Astrocyte of the cerebellum (primary cell): Measurements from ENCODE around the gene GPR35.
"Not testable (repeated sequence)": the region's sequence is repeated elsewhere in the genome, so short reads cannot be mapped to it uniquely, and the experiment has no call there.

Experiments used
- DNase-seq: peaks from one replicate; pipeline ENCODE4 v3.0.0-alpha.2; 2011; ENCODE audit warnings: low read depth
- H3K4me3 ChIP-seq: 2 replicates; pipeline ENCODE4 v1.5.1; 2011; ENCODE audit warnings: mild to moderate bottlenecking, low read depth, low read length, moderate library complexity
- CTCF ChIP-seq: IDR thresholded peaks from 2 replicates; pipeline ENCODE4 v1.5.1; 2012; ENCODE audit warnings: low read length, low read depth, moderate library complexity, mild to moderate bottlenecking; ENCODE audit errors: missing control alignments
- in situ Hi-C: cut with HindIII; loops from 2 replicates; pipeline ENCODE4 v1.10.0; 2017; ENCODE audit warnings: low sequenced_read_pairs

The GPR35 gene

GRCh38 chr2:240655931-240656886 lies 30.9 kb downstream of the GPR35 start:
- H3K4me3 ChIP-seq = no peak overlapping the region
- DNase-seq = no peak
- in situ Hi-C loops = no loop called here
- no peak for TF ChIP-seq CTCF

- in situ Hi-C loops, DNase-seq, H3K4me3 ChIP-seq: not testable (repeated sequence)
Observed at GRCh38 chr2:240659883-240660282, 34.6 kb downstream of the GPR35 start.

- DNase-seq = no peak
- H3K4me3 ChIP-seq = no peak overlapping the region
- in situ Hi-C loops = no loop called here
- TF ChIP-seq CTCF = no peak
Observed at GRCh38 chr2:240662681-240663080, 37.4 kb downstream of the GPR35 start.

GRCh38 chr2:240663546-240664190 lies 38.4 kb downstream of the GPR35 start:
- in situ Hi-C loops = no loop called here
- peak; percentile 11 for TF ChIP-seq CTCF
- no peak for DNase-seq
- no peak overlapping the region for H3K4me3 ChIP-seq

- in situ Hi-C loops = no loop called here
- TF ChIP-seq CTCF = no peak
- DNase-seq = no peak
Observed at GRCh38 chr2:240664622-240665021, 39.3 kb downstream of the GPR35 start.

GRCh38 chr2:240670402-240670801 lies 45.1 kb downstream of the GPR35 start:
- H3K4me3 ChIP-seq = no peak overlapping the region
- no peak for TF ChIP-seq CTCF
- in situ Hi-C loops = no loop called here
- DNase-seq = no peak

More at GRCh38 chr2:240664622-240665021, 39.3 kb downstream of the GPR35 start:
- no peak overlapping the region for H3K4me3 ChIP-seq

GRCh38 chr2:240670950-240671349 lies 45.7 kb downstream of the GPR35 start:
- no peak for DNase-seq
- no peak overlapping the region for H3K4me3 ChIP-seq
- TF ChIP-seq CTCF = no peak
- in situ Hi-C loops = no loop called here
